ENCODE results near the gene PTPRM.

GRCh38 chr18:7590826-7591560 lies 23.9 kb downstream of the PTPRM start:
- TF ChIP-seq CTCF (IDR thresholded peaks at IDR 0.05; ENCODE audit: low read depth, low read length, poor library complexity, severe bottlenecking): no peak
- no peak for TF ChIP-seq EZH2phosphoT487 (IDR thresholded peaks at IDR 0.05; ENCODE audit: borderline replicate concordance, low read length)
